Stimulated activated effector memory CD8-positive, alpha-beta T cell treated with anti-CD3 and anti-CD28 coated beads, Interleukin-12 subunit alpha, Interleukin-12 subunit beta, amount 100 ng/mL, for 72 hours (primary cell): ENCODE measurements around the gene TNS1.

ENCODE experiments used
- ATAC-seq: fragments of 150-1000 bp; cut with Tn5 transposase; 2 replicates; pipeline ENCODE4 v1.10.0; 2021
- DNase-seq, 2 donors: peaks; one replicate each; pipeline ENCODE4 v3.0.0; 2021 to 2022; ENCODE audit warnings: low spot score in 2 of 2
- H3K27ac Mint-ChIP-seq: one replicate; pipeline ENCODE4 v1.8.0; 2022; ENCODE audit warnings: mild to moderate bottlenecking, mixed read lengths
- H3K36me3 Mint-ChIP-seq: one replicate; pipeline ENCODE4 v1.8.0; 2022; ENCODE audit warnings: mild to moderate bottlenecking, mixed read lengths
- H3K4me1 Mint-ChIP-seq: one replicate; pipeline ENCODE4 v1.8.0; 2022; ENCODE audit warnings: mixed read lengths
- H3K4me3 Mint-ChIP-seq: one replicate; pipeline ENCODE4 v1.8.0; 2022; ENCODE audit warnings: mild to moderate bottlenecking, mixed read lengths
- H3K9me3 Mint-ChIP-seq: one replicate; pipeline ENCODE4 v1.8.0; 2022; ENCODE audit warnings: mixed read lengths

The TNS1 gene

GRCh38 chr2:217956586-217957457 is 46.0 kb downstream of the TNS1 start:
- H3K9me3 Mint-ChIP-seq, result no peaks in the 10 kb centered on the region
- no peaks in the 10 kb centered on the region for H3K4me1 Mint-ChIP-seq
- no peak overlapping the region for H3K27ac Mint-ChIP-seq
- H3K4me3 Mint-ChIP-seq, result no peak overlapping the region
- ATAC-seq (no peak), DNase-seq (no peak)
- H3K36me3 Mint-ChIP-seq, result no peaks in the 10 kb centered on the region

GRCh38 chr2:217955881-217956493 is 46.8 kb downstream of the TNS1 start:
- DNase-seq, result no peak
- H3K27ac Mint-ChIP-seq, result no peak overlapping the region
- H3K36me3 Mint-ChIP-seq, result no peaks in the 10 kb centered on the region

GRCh38 chr2:217954971-217955740 is 47.6 kb downstream of the TNS1 start:
- H3K9me3 Mint-ChIP-seq, result no peaks in the 10 kb centered on the region
- no peak overlapping the region for H3K4me3 Mint-ChIP-seq
- H3K4me1 Mint-ChIP-seq, result no peaks in the 10 kb centered on the region
- DNase-seq (no peak), ATAC-seq (no peak)
- no peaks in the 10 kb centered on the region for H3K36me3 Mint-ChIP-seq
- no peak overlapping the region for H3K27ac Mint-ChIP-seq

More at GRCh38 chr2:217955881-217956493, 46.8 kb downstream of the TNS1 start:
- ATAC-seq, result no peak
- no peak overlapping the region for H3K4me3 Mint-ChIP-seq
- no peaks in the 10 kb centered on the region for H3K9me3 Mint-ChIP-seq
- H3K4me1 Mint-ChIP-seq, result no peaks in the 10 kb centered on the region

- no peaks in the 10 kb centered on the region for H3K4me1 Mint-ChIP-seq
- DNase-seq (no peak), ATAC-seq (no peak)
- H3K27ac Mint-ChIP-seq, result no peak overlapping the region
- H3K4me3 Mint-ChIP-seq, result no peak overlapping the region
- H3K36me3 Mint-ChIP-seq, result no peaks in the 10 kb centered on the region
- H3K9me3 Mint-ChIP-seq, result no peaks in the 10 kb centered on the region
Measured at GRCh38 chr2:217954469-217954868, 48.3 kb downstream of the TNS1 start.

GRCh38 chr2:217954051-217954450 is 48.7 kb downstream of the TNS1 start:
- DNase-seq, result no peak
- Mint-ChIP-seq H3K27ac (no peak overlapping the region), H3K4me3 (no peak overlapping the region), H3K4me1 (no peaks in the 10 kb centered on the region), H3K9me3 (no peaks in the 10 kb centered on the region), H3K36me3 (no peaks in the 10 kb centered on the region)
- no peak for ATAC-seq

- H3K9me3 Mint-ChIP-seq, result no peaks in the 10 kb centered on the region
- no peaks in the 10 kb centered on the region for H3K4me1 Mint-ChIP-seq
- no peak overlapping the region for H3K27ac Mint-ChIP-seq
- no peaks in the 10 kb centered on the region for H3K36me3 Mint-ChIP-seq
- H3K4me3 Mint-ChIP-seq, result no peak overlapping the region
- DNase-seq (no peak), ATAC-seq (no peak)
Measured at GRCh38 chr2:217953531-217953932, 49.3 kb downstream of the TNS1 start.

- no peaks in the 10 kb centered on the region for H3K36me3 Mint-ChIP-seq
- no peak overlapping the region for H3K4me3 Mint-ChIP-seq
- H3K4me1 Mint-ChIP-seq, result no peaks in the 10 kb centered on the region
- no peak for ATAC-seq
- H3K9me3 Mint-ChIP-seq, result no peaks in the 10 kb centered on the region
- no peak for DNase-seq
- H3K27ac Mint-ChIP-seq, result no peak overlapping the region
Measured at GRCh38 chr2:217953011-217953481, 49.7 kb downstream of the TNS1 start.

- ATAC-seq (no peak), DNase-seq (no peak)
- no peak overlapping the region for H3K4me3 Mint-ChIP-seq
- no peaks in the 10 kb centered on the region for H3K4me1 Mint-ChIP-seq
- no peak overlapping the region for H3K27ac Mint-ChIP-seq
- no peaks in the 10 kb centered on the region for H3K36me3 Mint-ChIP-seq
- H3K9me3 Mint-ChIP-seq, result no peaks in the 10 kb centered on the region
Measured at GRCh38 chr2:217952409-217952808, 50.4 kb downstream of the TNS1 start.

- no peak overlapping the region for H3K27ac Mint-ChIP-seq
- DNase-seq, result no peak
- no peaks in the 10 kb centered on the region for H3K36me3 Mint-ChIP-seq
- no peaks in the 10 kb centered on the region for H3K9me3 Mint-ChIP-seq
- no peaks in the 10 kb centered on the region for H3K4me1 Mint-ChIP-seq
- H3K4me3 Mint-ChIP-seq, result no peak overlapping the region
- no peak for ATAC-seq
Measured at GRCh38 chr2:217951521-217952247, 51.1 kb downstream of the TNS1 start.

- no peak for DNase-seq
- Mint-ChIP-seq H3K9me3 (no peaks in the 10 kb centered on the region), H3K36me3 (no peaks in the 10 kb centered on the region), H3K4me3 (no peak overlapping the region), H3K27ac (no peak overlapping the region), H3K4me1 (no peaks in the 10 kb centered on the region)
- ATAC-seq, result no peak
Measured at GRCh38 chr2:217951091-217951490, 51.7 kb downstream of the TNS1 start.

GRCh38 chr2:217950401-217950871 is 52.4 kb downstream of the TNS1 start:
- no peaks in the 10 kb centered on the region for H3K36me3 Mint-ChIP-seq
- no peaks in the 10 kb centered on the region for H3K9me3 Mint-ChIP-seq
- no peak overlapping the region for H3K4me3 Mint-ChIP-seq
- DNase-seq (no peak), ATAC-seq (no peak)
- no peak overlapping the region for H3K27ac Mint-ChIP-seq
- H3K4me1 Mint-ChIP-seq, result no peaks in the 10 kb centered on the region

- ATAC-seq (no peak), DNase-seq (no peak)
- H3K9me3 Mint-ChIP-seq, result no peaks in the 10 kb centered on the region
- H3K27ac Mint-ChIP-seq, result no peak overlapping the region
- no peaks in the 10 kb centered on the region for H3K36me3 Mint-ChIP-seq
- H3K4me1 Mint-ChIP-seq, result no peaks in the 10 kb centered on the region
- no peak overlapping the region for H3K4me3 Mint-ChIP-seq
Measured at GRCh38 chr2:217949447-217949846, 53.3 kb downstream of the TNS1 start.

- ATAC-seq (no peak), DNase-seq (no peak)
- Mint-ChIP-seq H3K4me3 (no peak overlapping the region), H3K9me3 (no peaks in the 10 kb centered on the region), H3K27ac (no peak overlapping the region), H3K36me3 (no peaks in the 10 kb centered on the region), H3K4me1 (no peaks in the 10 kb centered on the region)
Measured at GRCh38 chr2:217948897-217949296, 53.9 kb downstream of the TNS1 start.

- Mint-ChIP-seq H3K27ac (no peak overlapping the region), H3K4me3 (no peak overlapping the region), H3K36me3 (no peaks in the 10 kb centered on the region), H3K9me3 (no peaks in the 10 kb centered on the region), H3K4me1 (no peaks in the 10 kb centered on the region)
- DNase-seq (no peak), ATAC-seq (no peak)
Measured at GRCh38 chr2:217948351-217948791, 54.4 kb downstream of the TNS1 start.
